HG02884 (cell line): ENCODE data around the gene EML6.
A peak's percentile ranks its signal among the peaks of the same experiment; 100 is the strongest.
"Not testable (repeated sequence)": the region's sequence is repeated elsewhere in the genome, so short reads cannot be mapped to it uniquely, and the experiment has no call there.

ENCODE experiments used
- ATAC-seq: cut with Tn5 transposase; IDR thresholded peaks from one replicate; pipeline ENCODE4 v1.9.1; 2021; ENCODE audit warnings: mild to moderate bottlenecking, moderate library complexity; ENCODE audit not compliant: unreplicated experiment

Gene EML6

GRCh38 chr2:54839461-54840255 lies 116.2 kb downstream of the EML6 start:
- no peak for ATAC-seq

- ATAC-seq: no peak
These were observed 117.4 kb downstream of the EML6 start for GRCh38 chr2:54840559-54841468.

GRCh38 chr2:54841500-54841899 lies 118.0 kb downstream of the EML6 start:
- not testable (repeated sequence) for ATAC-seq

- ATAC-seq: peak; percentile 31
These were observed 121.6 kb downstream of the EML6 start for GRCh38 chr2:54845094-54845493.

GRCh38 chr2:54845514-54845913 lies 122.1 kb downstream of the EML6 start:
- ATAC-seq: peak; percentile 74

- ATAC-seq: no peak
These were observed 127.0 kb downstream of the EML6 start for GRCh38 chr2:54850171-54851122.

GRCh38 chr2:54853616-54854310 lies 130.3 kb downstream of the EML6 start:
- no peak for ATAC-seq

- ATAC-seq: no peak
These were observed 132.0 kb downstream of the EML6 start for GRCh38 chr2:54855434-54855833.

- ATAC-seq: no peak
These were observed 134.7 kb downstream of the EML6 start for GRCh38 chr2:54858021-54858681.

GRCh38 chr2:54859416-54859815 lies 136.0 kb downstream of the EML6 start:
- no peak for ATAC-seq

- ATAC-seq: no peak
These were observed 136.7 kb downstream of the EML6 start for GRCh38 chr2:54859997-54860701.

- no peak for ATAC-seq
These were observed 138.8 kb downstream of the EML6 start for GRCh38 chr2:54862229-54862628.

- ATAC-seq: no peak
These were observed 139.3 kb downstream of the EML6 start for GRCh38 chr2:54862742-54863141.

GRCh38 chr2:54863660-54864059 lies 140.2 kb downstream of the EML6 start:
- ATAC-seq: no peak

GRCh38 chr2:54864096-54864495 lies 140.6 kb downstream of the EML6 start:
- ATAC-seq: no peak

- ATAC-seq: no peak
These were observed 141.3 kb downstream of the EML6 start for GRCh38 chr2:54864727-54865126.

GRCh38 chr2:54866179-54866578 lies 142.7 kb downstream of the EML6 start:
- ATAC-seq: no peak

GRCh38 chr2:54866868-54867267 lies 143.4 kb downstream of the EML6 start:
- ATAC-seq: peak; percentile 88

- ATAC-seq: peak; percentile 64
These were observed 144.0 kb downstream of the EML6 start for GRCh38 chr2:54867457-54867856.
